SH-SY5Y (cell line): ENCODE data around the gene TKTL1.

Experiments
- GATA2 ChIP-seq: IDR thresholded peaks from 2 replicates; pipeline ENCODE4 v1.6.1; 2011; ENCODE audit warnings: mild to moderate bottlenecking, low read depth, low read length
- GATA3 ChIP-seq: IDR thresholded peaks from 2 replicates; pipeline ENCODE4 v1.6.1; 2011; ENCODE audit warnings: low read depth, mild to moderate bottlenecking, low read length, moderate library complexity

DNA sequence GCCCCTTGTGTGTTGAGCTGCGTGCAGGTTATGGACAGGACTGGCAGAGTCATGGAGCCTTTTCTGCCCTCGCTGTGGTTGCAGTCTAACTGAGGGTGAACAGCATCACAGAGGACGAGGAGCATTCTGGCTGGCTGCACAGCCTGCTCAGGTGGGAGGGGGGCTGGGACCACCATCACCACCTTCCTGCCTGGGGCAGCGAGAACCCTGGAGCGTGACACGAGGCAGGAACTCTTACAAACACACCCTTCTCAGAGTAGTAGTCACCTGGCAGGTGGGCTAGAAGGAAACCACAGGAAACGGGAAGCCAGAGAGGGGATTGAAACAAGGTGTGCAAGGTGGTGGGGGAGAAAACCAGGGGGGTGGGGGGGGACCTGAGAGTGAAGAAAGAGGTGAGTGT lies 25.6 kb downstream of the TKTL1 start:
- TF ChIP-seq GATA2: no peak
- TF ChIP-seq GATA3: no peak
